WTC11 (cell line): ENCODE data around the gene CEMIP. TPM values are rescaled to one million over a fixed set of nuclear protein-coding genes. Genes with fewer than 3 reads are reported as not detected.

Experiments used
- ATAC-seq: fragments of 200-7000 bp; cut with Tn5 transposase; 2 replicates; pipeline ENCODE4 v1.10.0; 2021; ENCODE audit warnings: mild to moderate bottlenecking, moderate library complexity
- CTCF ChIA-PET: fragments of 300-600 bp; sonication (Branson Sonifier 250); formaldehyde crosslinking; loops from one replicate; lab custom pipeline; 2021; ENCODE audit warnings: antibody characterized with exemption; lab: Charles Lee
- POLR2A ChIA-PET: fragments of 350-600 bp; sonication (Branson Sonifier 250); formaldehyde crosslinking; loops from one replicate; lab custom pipeline; 2021; ENCODE audit warnings: antibody characterized with exemption; lab: Charles Lee
- DNase-seq: peaks from one replicate; pipeline ENCODE4 v3.0.0; 2021; ENCODE audit warnings: low spot score
- H3K27ac Mint-ChIP-seq: 2 replicates; pipeline ENCODE4 v1.8.0; 2021; ENCODE audit warnings: mixed read lengths
- H3K27me3 Mint-ChIP-seq: 2 replicates; pipeline ENCODE4 v1.8.0; 2021; ENCODE audit warnings: low read depth, mild to moderate bottlenecking, moderate library complexity, mixed read lengths
- H3K36me3 Mint-ChIP-seq: 2 replicates; pipeline ENCODE4 v1.8.0; 2021; ENCODE audit warnings: mixed read lengths
- H3K4me1 Mint-ChIP-seq: 2 replicates; pipeline ENCODE4 v1.8.0; 2022; ENCODE audit warnings: mixed read lengths
- H3K4me3 Mint-ChIP-seq: 2 replicates; pipeline ENCODE4 v1.8.0; 2021; ENCODE audit warnings: mild to moderate bottlenecking, moderate library complexity, mixed read lengths
- H3K9me3 Mint-ChIP-seq: 2 replicates; pipeline ENCODE4 v1.8.0; 2021; ENCODE audit warnings: mixed read lengths
- ELF4 ChIP-seq: sonication (generic); formaldehyde crosslinking; IDR thresholded peaks from 2 replicates; pipeline ENCODE4 v1.8.1; 2022; ENCODE audit warnings: low read depth, mild to moderate bottlenecking, moderate library complexity, missing genetic modification reagents
- FOXJ3 ChIP-seq: sonication (generic); formaldehyde crosslinking; IDR thresholded peaks from 2 replicates; pipeline ENCODE4 v1.9.0; 2021; ENCODE audit warnings: missing genetic modification reagents, mild to moderate bottlenecking, borderline replicate concordance
- HMGA2 ChIP-seq: fragments of 250-450 bp; sonication (Bioruptor Pico); IDR thresholded peaks from 2 replicates; pipeline ENCODE4 v1.4.0; 2021; ENCODE audit warnings: mild to moderate bottlenecking, moderate library complexity
- KAT7 ChIP-seq: sonication (generic); formaldehyde crosslinking; IDR thresholded peaks from 2 replicates; pipeline ENCODE4 v1.8.1; 2023; ENCODE audit warnings: missing genetic modification reagents, mild to moderate bottlenecking, borderline replicate concordance
- NR1H2 ChIP-seq: sonication (generic); formaldehyde crosslinking; IDR thresholded peaks from 2 replicates; pipeline ENCODE4 v1.9.0; 2021; ENCODE audit warnings: mild to moderate bottlenecking, moderate library complexity, missing genetic modification reagents
- SMAD4 ChIP-seq: sonication (generic); formaldehyde crosslinking; IDR thresholded peaks from 2 replicates; pipeline ENCODE4 v1.8.0; 2022; ENCODE audit warnings: mild to moderate bottlenecking, missing genetic modification reagents
- SOX15 ChIP-seq: fragments of 250-450 bp; sonication (Bioruptor Pico); IDR thresholded peaks from 2 replicates; pipeline ENCODE4 v1.9.0; 2021; ENCODE audit warnings: mild to moderate bottlenecking
- SP1 ChIP-seq: sonication (generic); formaldehyde crosslinking; conservative IDR thresholded peaks from 2 replicates; pipeline ENCODE4 v1.8.1; 2022; ENCODE audit warnings: missing genetic modification reagents
- TEAD1 ChIP-seq: sonication (generic); formaldehyde crosslinking; IDR thresholded peaks from 2 replicates; pipeline ENCODE4 v1.8.0; 2022; ENCODE audit warnings: mild to moderate bottlenecking, missing genetic modification reagents
- ZNF219 ChIP-seq: sonication (generic); formaldehyde crosslinking; IDR thresholded peaks from 2 replicates; pipeline ENCODE4 v1.8.0; 2023; ENCODE audit warnings: missing genetic modification reagents, mild to moderate bottlenecking, borderline replicate concordance
- total RNA-seq: library from RNA; stranded (reverse); gene quantifications from 3 replicates; pipeline ENCODE4 v1.2.3, GENCODE V29; 2021
- TF ChIP-seq, protein P1 (sequence below): sonication (generic); formaldehyde crosslinking; conservative IDR thresholded peaks from 2 replicates; pipeline ENCODE4 v1.8.1; 2023; ENCODE audit warnings: mild to moderate bottlenecking, low read depth, missing genetic modification reagents, moderate library complexity
- TF ChIP-seq, protein P2 (sequence below): sonication (generic); formaldehyde crosslinking; IDR thresholded peaks from 2 replicates; pipeline ENCODE4 v1.8.0; 2023; ENCODE audit warnings: missing genetic modification reagents, mild to moderate bottlenecking, borderline replicate concordance
- TF ChIP-seq, protein P3 (sequence below): fragments of 250-450 bp; sonication (Bioruptor Pico); IDR thresholded peaks from 2 replicates; pipeline ENCODE4 v1.8.0; 2021; ENCODE audit warnings: mild to moderate bottlenecking
- TF ChIP-seq, protein P4 (sequence below): sonication (generic); formaldehyde crosslinking; IDR thresholded peaks from 2 replicates; pipeline ENCODE4 v1.8.1; 2023; ENCODE audit warnings: mild to moderate bottlenecking, missing genetic modification reagents
- TF ChIP-seq, protein P5 (sequence below): sonication (generic); formaldehyde crosslinking; IDR thresholded peaks from 2 replicates; pipeline ENCODE4 v1.8.1; 2023; ENCODE audit warnings: mild to moderate bottlenecking, missing genetic modification reagents
- TF ChIP-seq, protein P6 (sequence below): fragments of 250-450 bp; sonication (Bioruptor Pico); IDR thresholded peaks from 2 replicates; pipeline ENCODE4 v2.1.2; 2022; ENCODE audit warnings: mild to moderate bottlenecking, moderate library complexity

Gene CEMIP
- total RNA-seq, 1 experiment from 2014 or later: 0.87 TPM

DNA sequence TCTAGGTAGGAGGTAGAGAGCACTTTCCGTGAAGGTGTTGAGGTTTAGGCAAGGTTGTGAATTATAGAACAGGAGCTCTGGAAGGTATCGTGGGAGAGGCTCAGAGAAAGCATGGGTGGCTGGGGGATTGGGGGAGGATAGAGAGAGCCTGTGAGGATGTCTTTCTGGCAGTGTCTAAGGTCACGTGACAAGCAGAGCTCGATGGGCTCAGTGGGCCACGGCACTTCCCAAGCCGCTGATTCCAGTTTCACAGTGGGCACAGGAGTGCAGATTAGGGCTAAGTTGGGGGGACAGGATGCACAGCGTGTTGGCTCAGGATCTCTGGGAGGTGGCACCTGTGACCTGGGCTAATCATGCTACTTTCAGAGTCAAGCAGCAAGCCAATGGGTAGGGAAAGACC is 52.0 kb downstream of the CEMIP start (continued):
- TF ChIP-seq FOXJ3 (no peak), SOX15 (CRISPR knock-in tag) (no peak)

DNA sequence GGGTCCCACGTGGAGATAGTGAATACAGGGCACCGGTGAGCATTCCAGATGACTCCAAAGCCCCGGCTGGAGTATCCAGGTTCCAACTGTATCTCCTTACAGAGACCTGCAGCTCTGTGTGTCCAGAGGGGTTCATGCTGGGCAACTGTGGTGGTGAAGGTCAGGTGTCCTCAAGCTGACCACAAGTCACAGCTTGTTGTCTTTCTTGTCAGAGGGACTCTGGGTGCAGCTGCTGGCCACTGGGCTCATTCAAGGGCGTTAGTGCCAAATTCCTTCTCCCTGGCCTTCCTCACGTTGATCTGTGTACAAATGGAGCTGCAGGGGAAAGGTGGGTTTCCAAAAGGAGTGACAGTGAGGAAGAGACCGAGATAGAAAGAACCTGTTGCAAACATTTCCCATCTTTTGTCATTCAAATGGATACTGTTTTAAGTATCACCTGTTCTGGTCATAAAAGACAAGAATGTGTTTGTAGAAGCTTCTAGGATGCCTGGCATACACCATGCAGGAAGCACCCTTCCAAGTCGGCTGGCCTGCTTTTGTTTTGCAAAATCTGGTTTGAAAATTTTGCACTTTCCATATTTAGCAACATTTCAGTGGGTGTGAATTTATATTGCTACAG is 52.5 kb downstream of the CEMIP start:
- CTCF ChIA-PET: interaction anchor here (0.7 to 1.9 kb wide), 4 partner anchors 9 to 55 kb away, joined by 3 to 8 read pairs (median 4); partner anchors contain the start of gene CEMIP

DNA sequence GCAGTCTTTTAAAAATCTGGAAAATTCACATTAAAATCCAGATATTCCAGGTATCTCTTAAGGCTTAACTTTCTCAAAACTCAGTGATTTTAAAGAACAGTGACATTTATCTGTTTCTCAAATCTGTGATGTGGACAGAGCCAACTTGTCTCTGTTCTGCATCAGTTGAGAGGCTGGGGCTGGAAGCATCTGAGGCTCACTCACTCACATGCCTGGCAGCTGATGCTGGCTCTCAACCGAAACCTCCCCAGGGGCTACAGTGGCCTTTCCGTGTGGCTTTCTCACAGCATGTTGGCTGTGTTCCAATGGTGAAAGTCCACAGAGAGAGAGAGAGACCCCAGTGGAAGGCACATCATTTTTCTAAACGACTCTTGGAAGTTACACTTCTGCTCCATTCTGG is 53.5 kb downstream of the CEMIP start:
- no peaks in the 10 kb centered on the region for H3K9me3 Mint-ChIP-seq
- ATAC-seq (no peak), DNase-seq (no peak)
- peak overlapping the region; percentile 95; the same call in 1 of the 2 replicates for H3K27ac Mint-ChIP-seq
- H3K36me3 Mint-ChIP-seq: no peaks in the 10 kb centered on the region
- no peaks in the 10 kb centered on the region for H3K27me3 Mint-ChIP-seq
- H3K4me1 Mint-ChIP-seq: peaks cover 65% of the 10 kb centered on the region
- H3K4me3 Mint-ChIP-seq: no peak overlapping the region
- POLR2A ChIA-PET: interaction anchor here (0.5 kb wide), 1 partner anchor 398 kb away, joined by 3 read pairs; no protein-coding TSS in a partner anchor
- CTCF ChIA-PET: interaction anchor here (1.9 kb wide), 1 partner anchor 53 kb away, joined by 8 read pairs; the partner anchor contains the start of gene CEMIP
- TF ChIP-seq NR1H2 (no peak), TEAD1 (no peak), KAT7 (no peak), ZNF219 (no peak), HMGA2 (CRISPR knock-in tag) (no peak), SOX15 (CRISPR knock-in tag) (no peak)
- TF ChIP-seq, protein P1, sequence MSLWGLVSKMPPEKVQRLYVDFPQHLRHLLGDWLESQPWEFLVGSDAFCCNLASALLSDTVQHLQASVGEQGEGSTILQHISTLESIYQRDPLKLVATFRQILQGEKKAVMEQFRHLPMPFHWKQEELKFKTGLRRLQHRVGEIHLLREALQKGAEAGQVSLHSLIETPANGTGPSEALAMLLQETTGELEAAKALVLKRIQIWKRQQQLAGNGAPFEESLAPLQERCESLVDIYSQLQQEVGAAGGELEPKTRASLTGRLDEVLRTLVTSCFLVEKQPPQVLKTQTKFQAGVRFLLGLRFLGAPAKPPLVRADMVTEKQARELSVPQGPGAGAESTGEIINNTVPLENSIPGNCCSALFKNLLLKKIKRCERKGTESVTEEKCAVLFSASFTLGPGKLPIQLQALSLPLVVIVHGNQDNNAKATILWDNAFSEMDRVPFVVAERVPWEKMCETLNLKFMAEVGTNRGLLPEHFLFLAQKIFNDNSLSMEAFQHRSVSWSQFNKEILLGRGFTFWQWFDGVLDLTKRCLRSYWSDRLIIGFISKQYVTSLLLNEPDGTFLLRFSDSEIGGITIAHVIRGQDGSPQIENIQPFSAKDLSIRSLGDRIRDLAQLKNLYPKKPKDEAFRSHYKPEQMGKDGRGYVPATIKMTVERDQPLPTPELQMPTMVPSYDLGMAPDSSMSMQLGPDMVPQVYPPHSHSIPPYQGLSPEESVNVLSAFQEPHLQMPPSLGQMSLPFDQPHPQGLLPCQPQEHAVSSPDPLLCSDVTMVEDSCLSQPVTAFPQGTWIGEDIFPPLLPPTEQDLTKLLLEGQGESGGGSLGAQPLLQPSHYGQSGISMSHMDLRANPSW (CRISPR knock-in tag): no peak
- TF ChIP-seq, protein P2, sequence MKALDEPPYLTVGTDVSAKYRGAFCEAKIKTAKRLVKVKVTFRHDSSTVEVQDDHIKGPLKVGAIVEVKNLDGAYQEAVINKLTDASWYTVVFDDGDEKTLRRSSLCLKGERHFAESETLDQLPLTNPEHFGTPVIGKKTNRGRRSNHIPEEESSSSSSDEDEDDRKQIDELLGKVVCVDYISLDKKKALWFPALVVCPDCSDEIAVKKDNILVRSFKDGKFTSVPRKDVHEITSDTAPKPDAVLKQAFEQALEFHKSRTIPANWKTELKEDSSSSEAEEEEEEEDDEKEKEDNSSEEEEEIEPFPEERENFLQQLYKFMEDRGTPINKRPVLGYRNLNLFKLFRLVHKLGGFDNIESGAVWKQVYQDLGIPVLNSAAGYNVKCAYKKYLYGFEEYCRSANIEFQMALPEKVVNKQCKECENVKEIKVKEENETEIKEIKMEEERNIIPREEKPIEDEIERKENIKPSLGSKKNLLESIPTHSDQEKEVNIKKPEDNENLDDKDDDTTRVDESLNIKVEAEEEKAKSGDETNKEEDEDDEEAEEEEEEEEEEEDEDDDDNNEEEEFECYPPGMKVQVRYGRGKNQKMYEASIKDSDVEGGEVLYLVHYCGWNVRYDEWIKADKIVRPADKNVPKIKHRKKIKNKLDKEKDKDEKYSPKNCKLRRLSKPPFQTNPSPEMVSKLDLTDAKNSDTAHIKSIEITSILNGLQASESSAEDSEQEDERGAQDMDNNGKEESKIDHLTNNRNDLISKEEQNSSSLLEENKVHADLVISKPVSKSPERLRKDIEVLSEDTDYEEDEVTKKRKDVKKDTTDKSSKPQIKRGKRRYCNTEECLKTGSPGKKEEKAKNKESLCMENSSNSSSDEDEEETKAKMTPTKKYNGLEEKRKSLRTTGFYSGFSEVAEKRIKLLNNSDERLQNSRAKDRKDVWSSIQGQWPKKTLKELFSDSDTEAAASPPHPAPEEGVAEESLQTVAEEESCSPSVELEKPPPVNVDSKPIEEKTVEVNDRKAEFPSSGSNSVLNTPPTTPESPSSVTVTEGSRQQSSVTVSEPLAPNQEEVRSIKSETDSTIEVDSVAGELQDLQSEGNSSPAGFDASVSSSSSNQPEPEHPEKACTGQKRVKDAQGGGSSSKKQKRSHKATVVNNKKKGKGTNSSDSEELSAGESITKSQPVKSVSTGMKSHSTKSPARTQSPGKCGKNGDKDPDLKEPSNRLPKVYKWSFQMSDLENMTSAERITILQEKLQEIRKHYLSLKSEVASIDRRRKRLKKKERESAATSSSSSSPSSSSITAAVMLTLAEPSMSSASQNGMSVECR (CRISPR knock-in tag): no peak
- TF ChIP-seq, protein P3, sequence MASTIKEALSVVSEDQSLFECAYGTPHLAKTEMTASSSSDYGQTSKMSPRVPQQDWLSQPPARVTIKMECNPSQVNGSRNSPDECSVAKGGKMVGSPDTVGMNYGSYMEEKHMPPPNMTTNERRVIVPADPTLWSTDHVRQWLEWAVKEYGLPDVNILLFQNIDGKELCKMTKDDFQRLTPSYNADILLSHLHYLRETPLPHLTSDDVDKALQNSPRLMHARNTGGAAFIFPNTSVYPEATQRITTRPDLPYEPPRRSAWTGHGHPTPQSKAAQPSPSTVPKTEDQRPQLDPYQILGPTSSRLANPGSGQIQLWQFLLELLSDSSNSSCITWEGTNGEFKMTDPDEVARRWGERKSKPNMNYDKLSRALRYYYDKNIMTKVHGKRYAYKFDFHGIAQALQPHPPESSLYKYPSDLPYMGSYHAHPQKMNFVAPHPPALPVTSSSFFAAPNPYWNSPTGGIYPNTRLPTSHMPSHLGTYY (CRISPR knock-in tag): no peak
- TF ChIP-seq, protein P4, sequence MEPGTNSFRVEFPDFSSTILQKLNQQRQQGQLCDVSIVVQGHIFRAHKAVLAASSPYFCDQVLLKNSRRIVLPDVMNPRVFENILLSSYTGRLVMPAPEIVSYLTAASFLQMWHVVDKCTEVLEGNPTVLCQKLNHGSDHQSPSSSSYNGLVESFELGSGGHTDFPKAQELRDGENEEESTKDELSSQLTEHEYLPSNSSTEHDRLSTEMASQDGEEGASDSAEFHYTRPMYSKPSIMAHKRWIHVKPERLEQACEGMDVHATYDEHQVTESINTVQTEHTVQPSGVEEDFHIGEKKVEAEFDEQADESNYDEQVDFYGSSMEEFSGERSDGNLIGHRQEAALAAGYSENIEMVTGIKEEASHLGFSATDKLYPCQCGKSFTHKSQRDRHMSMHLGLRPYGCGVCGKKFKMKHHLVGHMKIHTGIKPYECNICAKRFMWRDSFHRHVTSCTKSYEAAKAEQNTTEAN: no peak

More for the DNA sequence above, 52.5 kb downstream of the CEMIP start:
- Mint-ChIP-seq H3K27ac (peak overlapping the region; percentile 95), H3K27me3 (no peaks in the 10 kb centered on the region), H3K36me3 (no peaks in the 10 kb centered on the region), H3K4me3 (peak overlapping the region; percentile 29), H3K4me1 (peaks cover 65% of the 10 kb centered on the region), H3K9me3 (no peaks in the 10 kb centered on the region)
- TF ChIP-seq ELF4 (CRISPR knock-in tag): no peak
- TF ChIP-seq, protein P4: peak; percentile 66
- TF ChIP-seq SMAD4 (CRISPR knock-in tag): no peak
- TF ChIP-seq, protein P5, sequence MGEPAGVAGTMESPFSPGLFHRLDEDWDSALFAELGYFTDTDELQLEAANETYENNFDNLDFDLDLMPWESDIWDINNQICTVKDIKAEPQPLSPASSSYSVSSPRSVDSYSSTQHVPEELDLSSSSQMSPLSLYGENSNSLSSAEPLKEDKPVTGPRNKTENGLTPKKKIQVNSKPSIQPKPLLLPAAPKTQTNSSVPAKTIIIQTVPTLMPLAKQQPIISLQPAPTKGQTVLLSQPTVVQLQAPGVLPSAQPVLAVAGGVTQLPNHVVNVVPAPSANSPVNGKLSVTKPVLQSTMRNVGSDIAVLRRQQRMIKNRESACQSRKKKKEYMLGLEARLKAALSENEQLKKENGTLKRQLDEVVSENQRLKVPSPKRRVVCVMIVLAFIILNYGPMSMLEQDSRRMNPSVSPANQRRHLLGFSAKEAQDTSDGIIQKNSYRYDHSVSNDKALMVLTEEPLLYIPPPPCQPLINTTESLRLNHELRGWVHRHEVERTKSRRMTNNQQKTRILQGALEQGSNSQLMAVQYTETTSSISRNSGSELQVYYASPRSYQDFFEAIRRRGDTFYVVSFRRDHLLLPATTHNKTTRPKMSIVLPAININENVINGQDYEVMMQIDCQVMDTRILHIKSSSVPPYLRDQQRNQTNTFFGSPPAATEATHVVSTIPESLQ (CRISPR knock-in tag): no peak
- TF ChIP-seq, protein P6, sequence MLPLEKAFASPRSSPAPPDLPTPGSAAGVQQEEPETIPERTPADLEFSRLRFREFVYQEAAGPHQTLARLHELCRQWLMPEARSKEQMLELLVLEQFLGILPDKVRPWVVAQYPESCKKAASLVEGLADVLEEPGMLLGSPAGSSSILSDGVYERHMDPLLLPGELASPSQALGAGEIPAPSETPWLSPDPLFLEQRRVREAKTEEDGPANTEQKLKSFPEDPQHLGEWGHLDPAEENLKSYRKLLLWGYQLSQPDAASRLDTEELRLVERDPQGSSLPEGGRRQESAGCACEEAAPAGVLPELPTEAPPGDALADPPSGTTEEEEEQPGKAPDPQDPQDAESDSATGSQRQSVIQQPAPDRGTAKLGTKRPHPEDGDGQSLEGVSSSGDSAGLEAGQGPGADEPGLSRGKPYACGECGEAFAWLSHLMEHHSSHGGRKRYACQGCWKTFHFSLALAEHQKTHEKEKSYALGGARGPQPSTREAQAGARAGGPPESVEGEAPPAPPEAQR (CRISPR knock-in tag): peak; percentile 21; the same call in 1 of the 2 replicates
- peak; percentile 41; the same call in 1 of the 2 replicates for TF ChIP-seq SP1 (CRISPR knock-in tag)
- peak; percentile 49 for ATAC-seq
- POLR2A ChIA-PET: no interaction called here
- DNase-seq: no peak
